Measurements from ENCODE around the gene MLST8.

GRCh38 chr16:2237102-2237482 lies 31.8 kb downstream of the MLST8 start:
- TF ChIP-seq YY1 (IDR thresholded peaks at IDR 0.05; ENCODE audit: insufficient read depth, insufficient read length) (no peak), SUZ12 (IDR thresholded peaks at IDR 0.05; ENCODE audit: extremely low read depth, insufficient read depth, insufficient read length) (no peak), ZNF274 (IDR thresholded peaks at IDR 0.05; ENCODE audit: low read depth, low read length) (no peak)

Data from NT2/D1 (cell line).